CD4-positive, alpha-beta T cell treated with Interleukin-2 at 100 ng/mL for 4 hours (primary cell): ENCODE data around the gene UBQLN1.
A peak's percentile ranks its signal among the peaks of the same experiment; 100 is the strongest.

Experiments used
- DNase-seq: peaks from one replicate; pipeline ENCODE4 v3.0.0-alpha.2; 2020; ENCODE audit warnings: low spot score

The UBQLN1 gene

DNA sequence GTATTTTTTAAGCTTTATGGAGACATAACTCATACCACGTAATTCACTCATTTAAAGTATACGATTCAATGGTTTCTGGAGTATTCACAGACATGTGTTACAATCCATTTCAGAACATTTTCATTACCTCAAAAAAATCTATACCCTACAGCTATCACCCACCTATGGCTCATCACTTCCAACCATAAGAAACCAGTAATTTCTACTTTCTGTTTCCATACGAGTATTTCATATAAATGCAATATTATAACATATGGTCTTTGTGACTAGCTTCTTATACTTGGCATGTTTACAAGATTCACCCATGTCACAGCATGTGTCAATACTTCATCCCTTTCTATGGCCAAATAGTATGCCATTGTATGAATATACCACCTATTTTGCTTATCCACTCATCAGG is 18.8 kb downstream of the UBQLN1 start:
- DNase-seq = no peak

GRCh38 chr9:83681490-83681889 is 26.3 kb downstream of the UBQLN1 start:
- DNase-seq = no peak

DNA sequence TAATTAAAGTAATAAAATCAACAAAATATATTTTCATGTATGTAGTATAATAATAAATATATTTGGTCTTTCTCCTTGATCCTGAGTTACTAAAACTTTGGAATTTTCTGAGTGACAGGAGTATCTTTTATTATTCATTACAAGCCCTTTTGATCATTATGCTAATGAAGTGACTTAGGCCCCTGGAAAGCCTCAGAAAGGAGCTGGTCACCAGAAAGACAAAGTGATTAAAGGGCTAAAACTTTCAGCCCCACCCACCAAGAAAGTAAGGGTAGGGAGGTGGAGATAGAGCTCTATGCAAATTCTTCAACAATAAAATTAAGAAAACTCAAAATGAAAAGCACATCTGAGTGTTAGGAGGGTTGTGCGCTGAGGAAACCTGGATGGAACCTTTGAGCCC is 27.5 kb downstream of the UBQLN1 start:
- no peak for DNase-seq

DNA sequence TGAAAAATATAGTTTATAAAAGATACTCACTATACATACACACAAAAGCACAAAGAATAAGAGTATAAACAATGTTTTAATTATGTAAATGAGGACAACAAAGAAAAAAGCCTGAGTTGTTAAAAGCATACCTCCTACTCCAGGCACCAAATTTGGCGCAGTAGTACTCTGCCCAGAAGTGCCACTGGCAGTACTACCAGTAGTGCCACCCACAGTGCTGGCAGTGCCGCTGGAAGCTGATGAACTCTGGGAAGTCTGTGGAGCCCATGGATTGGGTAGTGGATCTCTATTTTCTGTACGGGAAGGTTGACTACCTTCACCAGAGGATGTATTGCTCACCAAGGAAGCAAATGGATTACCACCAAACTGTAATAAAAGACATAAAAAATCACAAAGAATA is 30.2 kb downstream of the UBQLN1 start:
- DNase-seq = no peak

GRCh38 chr9:83675466-83675865 is 32.3 kb downstream of the UBQLN1 start:
- no peak for DNase-seq

DNA sequence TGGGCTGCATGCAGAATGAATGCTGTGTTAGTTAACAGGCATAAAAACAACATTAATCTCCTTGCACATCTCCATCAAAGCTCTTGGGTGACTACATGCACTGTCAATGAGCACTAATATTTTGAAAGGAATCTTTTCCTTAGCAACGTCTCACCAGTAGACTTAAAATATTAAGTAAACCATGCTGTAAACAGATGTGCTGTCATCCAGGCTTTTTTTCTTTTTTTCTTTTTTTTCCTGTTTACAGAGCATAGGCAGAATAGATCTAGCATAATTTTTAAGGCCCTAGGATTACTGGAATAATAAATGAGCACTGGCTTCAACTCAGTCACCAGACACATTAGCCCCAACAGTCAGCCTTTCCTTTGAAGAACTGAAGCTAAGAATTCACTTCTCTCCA is 36.3 kb downstream of the UBQLN1 start:
- no peak for DNase-seq

GRCh38 chr9:83670381-83670780 is 37.4 kb downstream of the UBQLN1 start:
- no peak for DNase-seq

DNA sequence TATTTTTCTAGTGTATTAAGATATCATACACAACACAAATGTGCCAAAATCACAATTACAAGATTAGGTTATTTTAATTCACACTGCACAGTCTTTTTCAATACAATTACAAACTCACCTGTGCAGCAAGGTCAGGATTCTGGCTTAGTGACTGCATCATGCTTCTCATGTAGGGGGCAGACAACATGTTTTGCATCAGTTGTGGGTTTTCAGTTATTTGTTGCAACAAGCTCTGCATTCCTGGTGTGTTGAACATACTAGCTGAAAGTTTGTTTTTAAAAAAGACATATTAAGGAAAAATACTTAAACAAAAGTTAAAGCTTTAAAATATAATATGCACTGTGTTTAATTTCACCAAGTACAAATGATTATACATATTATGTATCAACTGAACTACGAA is 38.7 kb downstream of the UBQLN1 start:
- DNase-seq = no peak

- no peak for DNase-seq
Observed at GRCh38 chr9:83665580-83666200, 42.1 kb downstream of the UBQLN1 start.

GRCh38 chr9:83662933-83663332 is 44.8 kb downstream of the UBQLN1 start:
- DNase-seq = no peak

DNA sequence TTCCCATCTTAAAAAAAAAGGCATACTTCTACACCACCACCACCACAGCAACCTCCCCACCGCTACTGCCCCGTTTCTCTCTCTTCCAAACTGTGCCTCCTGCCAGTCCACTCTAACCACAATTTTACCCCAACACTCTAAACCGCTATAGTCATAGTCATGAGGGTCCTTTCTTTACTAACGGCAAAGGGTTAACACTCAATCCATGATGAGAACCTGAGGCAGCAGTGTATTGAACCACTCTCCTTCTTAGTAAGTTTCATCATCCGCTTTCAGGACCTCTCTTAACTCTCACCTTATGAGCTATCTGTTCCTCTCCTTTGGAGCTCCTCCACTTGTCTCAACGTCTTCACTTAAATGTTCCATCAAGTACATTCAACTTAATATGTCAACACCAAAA is 50.8 kb downstream of the UBQLN1 start:
- DNase-seq = no peak

DNA sequence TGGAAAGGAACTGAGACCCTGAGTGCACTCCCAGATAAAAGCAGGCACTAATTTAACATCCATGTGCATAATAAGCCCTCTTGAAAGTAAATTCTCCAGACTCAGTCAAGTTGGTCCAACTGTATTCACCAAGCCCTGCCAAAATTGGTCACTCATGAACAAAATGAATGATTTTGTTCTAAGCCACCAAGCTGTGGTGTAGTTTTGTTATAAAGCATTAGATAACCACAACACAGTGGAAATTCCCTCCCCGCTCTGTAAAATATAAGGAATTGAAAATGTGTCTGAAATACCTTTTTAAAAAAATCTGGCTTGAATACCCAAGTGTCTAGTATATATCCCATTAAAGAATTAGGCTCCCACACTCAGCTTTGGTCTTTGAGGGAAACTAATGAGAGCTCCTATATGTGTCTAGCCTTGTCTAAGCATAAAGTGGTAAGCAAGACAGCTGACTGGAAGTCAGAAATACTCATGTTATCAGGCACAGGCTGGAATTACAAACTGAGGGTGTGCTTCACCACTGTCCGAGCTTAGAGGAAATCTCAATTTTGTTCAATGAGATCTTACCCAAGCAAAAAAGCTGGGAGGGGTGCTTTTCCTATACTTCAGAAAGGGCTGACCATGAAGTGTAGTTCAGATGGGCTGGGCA is 51.6 kb downstream of the UBQLN1 start:
- no peak for DNase-seq

GRCh38 chr9:83655433-83655832 is 52.3 kb downstream of the UBQLN1 start:
- no peak for DNase-seq

DNA sequence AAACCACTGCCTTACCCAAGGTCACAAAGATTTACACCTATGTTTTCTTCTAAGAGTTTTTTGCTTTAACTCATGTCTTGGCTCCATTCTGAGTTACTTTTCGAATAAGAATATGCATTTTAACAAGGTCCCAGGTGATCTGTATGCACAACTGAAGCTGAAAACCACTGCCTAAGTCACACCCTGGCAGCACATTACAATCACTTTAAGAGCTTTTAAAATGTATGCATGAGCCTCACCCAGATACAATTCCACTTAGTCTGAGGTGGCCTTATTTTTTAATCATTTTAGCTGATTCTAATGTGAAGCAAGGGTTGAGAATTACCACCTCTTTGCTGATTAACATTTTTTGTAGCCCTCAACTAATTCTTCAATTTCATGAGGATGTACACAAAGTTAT is 55.3 kb downstream of the UBQLN1 start:
- no peak for DNase-seq

DNA sequence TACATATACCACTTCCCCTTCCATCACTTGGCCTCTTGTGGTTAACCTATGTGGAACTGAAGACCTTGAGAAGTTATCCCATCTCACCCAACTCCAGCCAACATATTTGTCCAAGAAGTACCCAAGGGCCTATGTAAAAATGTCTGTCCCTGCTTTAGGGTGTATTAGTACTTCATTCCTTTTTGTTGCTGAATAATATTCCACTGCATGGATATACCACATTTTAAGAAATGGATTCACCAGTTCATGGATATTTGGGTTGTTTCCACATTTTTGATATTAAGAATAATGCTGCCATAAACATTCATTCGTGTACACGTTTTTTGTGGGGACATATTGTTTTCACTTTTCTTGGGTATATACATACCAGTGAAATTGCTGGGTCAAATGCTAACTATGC is 56.2 kb downstream of the UBQLN1 start:
- no peak for DNase-seq

DNA sequence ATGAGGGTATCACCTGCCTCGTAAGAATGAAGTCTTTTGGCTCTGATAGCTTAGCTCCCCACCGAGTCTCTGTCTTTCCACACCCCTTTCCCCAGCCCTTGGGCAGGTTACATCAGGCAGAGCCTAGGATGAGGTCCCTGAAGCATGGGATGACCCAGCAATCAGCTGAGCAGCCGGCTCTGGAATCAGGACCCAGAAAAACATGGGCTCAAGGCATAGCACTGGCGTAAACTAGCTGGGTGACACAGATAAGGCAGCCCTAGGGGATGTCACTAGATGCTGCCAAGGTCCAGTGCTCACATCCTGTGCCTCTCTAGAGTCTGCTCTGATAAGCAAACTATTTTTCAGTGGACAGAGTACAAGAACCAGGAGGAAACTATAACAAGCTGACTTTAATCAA is 58.2 kb downstream of the UBQLN1 start:
- no peak for DNase-seq

DNA sequence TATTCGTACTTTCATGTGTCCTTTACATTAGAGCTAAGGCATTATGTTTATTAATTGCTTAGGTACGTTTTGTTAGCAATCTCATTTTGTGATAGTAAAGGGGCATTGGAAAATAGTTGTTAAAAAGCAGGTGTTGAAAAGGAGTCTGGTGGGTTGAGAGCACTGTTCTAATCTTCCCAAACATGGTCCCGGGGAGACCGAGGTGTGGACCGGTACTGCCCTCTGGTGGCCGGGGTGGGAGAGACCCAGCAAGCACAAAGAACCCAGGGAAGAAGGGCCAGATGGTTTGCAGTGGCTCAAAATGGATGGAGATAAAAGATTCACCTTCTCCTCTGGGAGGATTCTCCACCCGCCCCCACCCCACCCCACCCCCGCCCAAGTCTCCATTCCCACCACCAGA is 58.7 kb downstream of the UBQLN1 start:
- DNase-seq = peak; percentile 78

DNA sequence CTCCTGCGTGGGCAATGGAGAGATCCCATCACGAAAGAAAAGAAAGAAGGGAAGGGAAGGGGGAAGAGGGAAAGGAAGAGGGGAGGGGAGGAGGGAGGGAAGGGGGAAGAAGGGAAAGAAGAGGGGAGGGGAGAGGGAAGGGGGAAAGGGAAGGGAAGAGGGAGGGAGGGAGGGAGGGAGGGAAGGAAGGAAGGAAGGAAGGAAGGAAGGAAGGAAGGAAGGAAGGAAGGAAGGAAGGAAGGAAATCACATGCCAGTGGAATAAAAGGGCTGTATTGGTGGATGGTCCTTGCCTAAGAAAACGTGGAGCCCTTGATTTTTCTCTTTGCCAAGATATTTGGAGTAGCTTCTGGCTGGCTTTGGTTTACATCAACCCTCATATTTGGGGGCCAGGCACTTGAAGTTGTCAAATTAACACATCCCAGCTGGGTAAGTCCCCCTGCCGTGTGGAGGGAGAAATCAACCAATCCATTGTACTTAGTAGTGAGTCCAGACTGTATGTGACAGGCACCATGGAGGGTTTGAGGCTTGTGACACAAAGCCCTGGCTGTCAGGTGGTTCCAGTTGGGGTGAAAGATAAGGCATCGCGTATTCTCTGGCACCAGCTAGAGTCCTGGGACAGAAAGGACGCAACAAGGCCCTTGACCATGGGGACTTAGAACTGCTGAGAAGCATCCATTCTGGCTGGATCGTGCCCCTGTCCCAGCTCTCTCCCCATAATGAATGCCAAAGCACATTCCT is 61.1 kb downstream of the UBQLN1 start:
- DNase-seq = no peak

GRCh38 chr9:83642793-83643192 is 65.0 kb downstream of the UBQLN1 start:
- no peak for DNase-seq

GRCh38 chr9:83639266-83639665 is 68.5 kb downstream of the UBQLN1 start:
- no peak for DNase-seq

- no peak for DNase-seq
Observed at GRCh38 chr9:83637389-83637788, 70.4 kb downstream of the UBQLN1 start.

DNA sequence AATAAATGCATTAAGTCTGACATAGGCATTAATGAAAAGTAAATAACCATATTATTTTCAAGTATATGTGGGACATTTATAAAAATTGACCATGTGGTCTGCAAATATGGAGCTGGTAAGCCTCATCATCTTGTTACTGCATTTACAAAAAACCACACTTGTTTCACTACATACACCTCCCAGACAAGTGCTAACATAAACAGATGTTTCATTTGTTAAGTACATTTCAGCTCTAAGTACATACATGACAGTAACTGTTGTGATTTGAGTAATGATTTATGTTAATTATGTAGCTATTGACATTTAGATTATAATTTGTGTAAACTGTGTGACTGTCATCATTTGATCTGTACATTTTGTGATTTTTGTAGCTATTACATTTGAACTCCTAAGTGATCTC is 70.9 kb downstream of the UBQLN1 start:
- no peak for DNase-seq

- DNase-seq = no peak
Observed at GRCh38 chr9:83633676-83634075, 74.1 kb downstream of the UBQLN1 start.

GRCh38 chr9:83633255-83633654 is 74.5 kb downstream of the UBQLN1 start:
- DNase-seq = no peak
